H9 (cell line): ENCODE data around the gene PTCD2. TPM values are rescaled to one million over a fixed set of nuclear protein-coding genes. Genes with fewer than 3 reads are reported as not detected.

Source experiments
- DNase-seq: peaks from one replicate; pipeline ENCODE4 v3.0.0-alpha.2; 2017
- H2AFZ ChIP-seq: one replicate; pipeline ENCODE4 v1.6.1; 2013; ENCODE audit warnings: mild to moderate bottlenecking, low read length, control low read depth, moderate library complexity
- H2AK5ac ChIP-seq: 2 replicates; pipeline ENCODE4 v1.6.1; 2013; ENCODE audit warnings: low read length, control low read depth, mixed read lengths; ENCODE audit not compliant: insufficient read length
- H2BK120ac ChIP-seq: one replicate; pipeline ENCODE4 v1.6.1; 2013; ENCODE audit warnings: low read depth, mild to moderate bottlenecking, low read length, control low read depth, inconsistent platforms; ENCODE audit not compliant: poor library complexity, severe bottlenecking
- H2BK12ac ChIP-seq: 2 replicates; pipeline ENCODE4 v1.6.1; 2013; ENCODE audit warnings: low read length, control low read depth, mixed read lengths, low read depth; ENCODE audit not compliant: insufficient read length
- H2BK15ac ChIP-seq: 2 replicates; pipeline ENCODE4 v1.6.1; 2013; ENCODE audit warnings: low read depth, low read length, control low read depth
- H2BK20ac ChIP-seq: one replicate; pipeline ENCODE4 v1.6.1; 2013; ENCODE audit warnings: low read depth, mild to moderate bottlenecking, low read length, control low read depth, inconsistent platforms; ENCODE audit not compliant: poor library complexity, severe bottlenecking
- H2BK5ac ChIP-seq: 2 replicates; pipeline ENCODE4 v1.6.1; 2013; ENCODE audit warnings: low read length, control low read depth, mixed read lengths; ENCODE audit not compliant: insufficient read length
- H3K14ac ChIP-seq: 2 replicates; pipeline ENCODE4 v1.6.1; 2013; ENCODE audit warnings: low read length, control low read depth; ENCODE audit not compliant: insufficient read depth
- H3K18ac ChIP-seq: 2 replicates; pipeline ENCODE4 v1.6.1; 2013; ENCODE audit warnings: low read depth, mild to moderate bottlenecking, mixed read lengths, low read length, control low read depth; ENCODE audit not compliant: insufficient read length
- H3K23ac ChIP-seq: 2 replicates; pipeline ENCODE4 v1.6.1; 2013; ENCODE audit warnings: low read length, control low read depth, mixed read lengths, low read depth; ENCODE audit not compliant: insufficient read length
- H3K23me2 ChIP-seq: 2 replicates; pipeline ENCODE4 v1.6.1; 2013; ENCODE audit warnings: low read depth, mild to moderate bottlenecking, mixed read lengths, low read length, control low read depth; ENCODE audit not compliant: insufficient read length, poor library complexity, severe bottlenecking
- H3K27ac ChIP-seq: 2 replicates; pipeline ENCODE4 v1.5.1; 2013; ENCODE audit warnings: low read length, control low read depth, mixed read lengths, low read depth; ENCODE audit not compliant: insufficient read length
- H3K27me3 ChIP-seq: 2 replicates; pipeline ENCODE4 v1.6.1; 2013; ENCODE audit warnings: low read length, control low read depth, inconsistent platforms; ENCODE audit not compliant: insufficient read depth
- H3K4ac ChIP-seq: 2 replicates; pipeline ENCODE4 v1.6.1; 2013; ENCODE audit warnings: low read depth, mild to moderate bottlenecking, control low read depth, inconsistent platforms, low read length, moderate library complexity
- H3K4me1 ChIP-seq: 2 replicates; pipeline ENCODE4 v1.6.1; 2013; ENCODE audit warnings: low read length, control low read depth, inconsistent platforms; ENCODE audit not compliant: insufficient read depth
- H3K4me2 ChIP-seq: 2 replicates; pipeline ENCODE4 v1.6.1; 2013; ENCODE audit warnings: low read length, control low read depth, mixed read lengths; ENCODE audit not compliant: insufficient read length, insufficient read depth
- H3K56ac ChIP-seq: 2 replicates; pipeline ENCODE4 v1.6.1; 2013; ENCODE audit warnings: low read depth, mild to moderate bottlenecking, mixed read lengths, low read length, control low read depth; ENCODE audit not compliant: insufficient read length
- H3K79me1 ChIP-seq: 2 replicates; pipeline ENCODE4 v1.6.1; 2013; ENCODE audit warnings: low read depth, mild to moderate bottlenecking, moderate library complexity, low read length, control low read depth, inconsistent platforms; ENCODE audit not compliant: insufficient read depth, poor library complexity, severe bottlenecking
- H3K79me2 ChIP-seq: 2 replicates; pipeline ENCODE4 v1.6.1; 2013; ENCODE audit warnings: low read length, control low read depth, inconsistent platforms; ENCODE audit not compliant: insufficient read depth
- H3K9ac ChIP-seq: 2 replicates; pipeline ENCODE4 v1.6.1; 2013; ENCODE audit warnings: low read length, control low read depth, mixed read lengths; ENCODE audit not compliant: insufficient read length; ENCODE audit errors: extremely low read depth
- H3K9me3 ChIP-seq: one replicate; pipeline ENCODE4 v1.6.1; 2013; ENCODE audit warnings: low read depth, low read length, inconsistent platforms; ENCODE audit not compliant: control insufficient read depth
- H3T11ph ChIP-seq: one replicate; pipeline ENCODE4 v1.6.1; 2013; ENCODE audit warnings: mild to moderate bottlenecking, low read length, control low read depth, inconsistent platforms
- H4K20me1 ChIP-seq: one replicate; pipeline ENCODE4 v1.6.1; 2013; ENCODE audit not compliant: control insufficient read depth, insufficient read length, insufficient read depth
- H4K5ac ChIP-seq: 2 replicates; pipeline ENCODE4 v1.6.1; 2013; ENCODE audit warnings: low read depth, mild to moderate bottlenecking, mixed read lengths, low read length, control low read depth; ENCODE audit not compliant: insufficient read length
- H4K8ac ChIP-seq: replicated peaks from 2 replicates; pipeline ENCODE4 v1.6.1; 2013; ENCODE audit warnings: low read length, control low read depth, mixed read lengths, low read depth; ENCODE audit not compliant: insufficient read length
- H4K91ac ChIP-seq: 2 replicates; pipeline ENCODE4 v1.6.1; 2013; ENCODE audit warnings: low read depth, mild to moderate bottlenecking, moderate library complexity, mixed read lengths, low read length, control low read depth; ENCODE audit not compliant: insufficient read length
- H3K27ac Mint-ChIP-seq, 3 experiments: 2 replicates in 2 of 3; 3 replicates in 1 of 3; pipeline ENCODE4 v1.8.0; 2020 to 2021; ENCODE audit warnings: mixed read lengths in 3 of 3, mild to moderate bottlenecking in 1 of 3, moderate library complexity in 1 of 3
- H3K27me3 Mint-ChIP-seq: 2 replicates; pipeline ENCODE4 v1.8.0; 2021; ENCODE audit warnings: low read depth, mild to moderate bottlenecking, moderate library complexity, mixed read lengths
- H3K36me3 Mint-ChIP-seq, 3 experiments: 2 replicates in 2 of 3; 3 replicates in 1 of 3; pipeline ENCODE4 v1.8.0; 2020 to 2021; ENCODE audit warnings: low read depth in 3 of 3, mixed read lengths in 3 of 3; ENCODE audit not compliant: insufficient read depth in 1 of 3
- H3K4me1 Mint-ChIP-seq, 2 experiments: 2 replicates each; pipeline ENCODE4 v1.8.0; 2020; ENCODE audit warnings: mixed read lengths in 2 of 2
- H3K4me3 Mint-ChIP-seq, 2 experiments: 2 replicates in 1 of 2; 3 replicates in 1 of 2; pipeline ENCODE4 v1.8.0; 2020 to 2021; ENCODE audit warnings: mild to moderate bottlenecking in 2 of 2, mixed read lengths in 2 of 2, moderate library complexity in 1 of 2
- H3K9me3 Mint-ChIP-seq, 2 experiments: 2 replicates in 1 of 2; 3 replicates in 1 of 2; pipeline ENCODE4 v1.8.0; 2020; ENCODE audit warnings: mild to moderate bottlenecking in 2 of 2, mixed read lengths in 2 of 2, moderate library complexity in 1 of 2
- WGBS: extraction: QIAGEN DNeasy Blood & Tissue Kit; methylation state at CpG from one replicate; pipeline ENCODE4 v1.1.7; 2013; ENCODE audit warnings: missing lambda C conversion rate, low lambda C conversion rate, mixed read lengths; ENCODE audit not compliant: insufficient read length; ENCODE audit errors: extremely low coverage; 5-methylcytosine and 5-hydroxymethylcytosine counted together
- total RNA-seq: library from RNA; stranded (reverse); gene quantifications from 2 replicates; pipeline ENCODE4 v1.2.1, GENCODE V29; 2021
- TF ChIP-seq, protein P1 (sequence below): fragments of 200-600 bp; sonication (generic); conservative IDR thresholded peaks from 3 replicates; pipeline ENCODE4 v1.8.0; 2021; ENCODE audit warnings: antibody characterized with exemption, mild to moderate bottlenecking

Gene PTCD2
- total RNA-seq, 1 experiment from 2014 or later, result 12.7 TPM

GRCh38 chr5:72368271-72368670 lies 48.1 kb downstream of the PTCD2 start:
- no peak overlapping the region for H3K27ac Mint-ChIP-seq
- DNase-seq, result no peak
- Histone ChIP-seq H3K27ac (no peak overlapping the region), H2BK120ac (no peak overlapping the region), H3K79me1 (no peaks in the 10 kb centered on the region), H2BK12ac (no peak overlapping the region), H3K14ac (no peak overlapping the region), H2BK15ac (no peak overlapping the region), H4K91ac (no peak overlapping the region), H3K4ac (no peak overlapping the region), H2BK5ac (no peak overlapping the region), H3K23me2 (no peaks in the 10 kb centered on the region), H3K27me3 (no peaks in the 10 kb centered on the region), H3K18ac (no peak overlapping the region), H4K5ac (no peak overlapping the region), H3K23ac (no peak overlapping the region), H2AK5ac (no peak overlapping the region), H3T11ph (no peak overlapping the region), H3K56ac (no peak overlapping the region), H3K4me2 (no peak overlapping the region), H4K8ac (no peak overlapping the region), H3K79me2 (no peaks in the 10 kb centered on the region), H3K9ac (no peak overlapping the region), H3K4me1 (peaks cover 7% of the 10 kb centered on the region; the same call in 1 of the 2 replicates), H3K9me3 (no peaks in the 10 kb centered on the region), H4K20me1 (no peaks in the 10 kb centered on the region), H2AFZ (no peak overlapping the region), H2BK20ac (no peak overlapping the region)
- H3K36me3 Mint-ChIP-seq, result 0 out of 7 replicates have a peak, but pooled peaks cover 0 to 3% (median 0%) of the 10 kb centered on the region in 3 experiments
- H3K4me1 Mint-ChIP-seq, result peaks cover 22 to 41% of the 10 kb centered on the region in 2 experiments
- WGBS, result no CpG with 5 or more reads among the region's 1 CpG
- no peaks in the 10 kb centered on the region for H3K27me3 Mint-ChIP-seq
- H3K4me3 Mint-ChIP-seq, result no peak overlapping the region
- TF ChIP-seq, protein P1, sequence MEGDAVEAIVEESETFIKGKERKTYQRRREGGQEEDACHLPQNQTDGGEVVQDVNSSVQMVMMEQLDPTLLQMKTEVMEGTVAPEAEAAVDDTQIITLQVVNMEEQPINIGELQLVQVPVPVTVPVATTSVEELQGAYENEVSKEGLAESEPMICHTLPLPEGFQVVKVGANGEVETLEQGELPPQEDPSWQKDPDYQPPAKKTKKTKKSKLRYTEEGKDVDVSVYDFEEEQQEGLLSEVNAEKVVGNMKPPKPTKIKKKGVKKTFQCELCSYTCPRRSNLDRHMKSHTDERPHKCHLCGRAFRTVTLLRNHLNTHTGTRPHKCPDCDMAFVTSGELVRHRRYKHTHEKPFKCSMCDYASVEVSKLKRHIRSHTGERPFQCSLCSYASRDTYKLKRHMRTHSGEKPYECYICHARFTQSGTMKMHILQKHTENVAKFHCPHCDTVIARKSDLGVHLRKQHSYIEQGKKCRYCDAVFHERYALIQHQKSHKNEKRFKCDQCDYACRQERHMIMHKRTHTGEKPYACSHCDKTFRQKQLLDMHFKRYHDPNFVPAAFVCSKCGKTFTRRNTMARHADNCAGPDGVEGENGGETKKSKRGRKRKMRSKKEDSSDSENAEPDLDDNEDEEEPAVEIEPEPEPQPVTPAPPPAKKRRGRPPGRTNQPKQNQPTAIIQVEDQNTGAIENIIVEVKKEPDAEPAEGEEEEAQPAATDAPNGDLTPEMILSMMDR, result no peak
- no peaks in the 10 kb centered on the region for H3K9me3 Mint-ChIP-seq
